ENCODE results near the gene SIPA1L3. TPM values are rescaled to one million over a fixed set of nuclear protein-coding genes. Genes with fewer than 3 reads are reported as not detected.

Gene SIPA1L3
- total and polyA plus RNA-seq, 4 donors = 9.6 to 50.5 (median 27.6) TPM

- WGBS, 2 donors = 96 to 97% methylated on average over 6 of the region's 6 CpGs
- peaks cover 0 to 16% (median 3%) of the 10 kb centered on the region in 4 donors for H3K36me3 ChIP-seq (ENCODE audit: control insufficient read depth in 4 of 4, insufficient read depth in 4 of 4, low read length in 4 of 4)
- no peak for DNase-seq
- H3K4me3 ChIP-seq = no peak overlapping the region
- H3K9me3 ChIP-seq (ENCODE audit: control insufficient read depth in 4 of 4, insufficient read depth in 3 of 4, low read length in 3 of 4) = no peaks in the 10 kb centered on the region
- H3K27me3 ChIP-seq (ENCODE audit: control insufficient read depth in 3 of 3, insufficient read depth in 3 of 3, low read length in 2 of 3) = no peaks in the 10 kb centered on the region
- TF ChIP-seq CTCF (IDR thresholded peaks at IDR 0.05; ENCODE audit: control extremely low read depth, extremely low read depth) = no peak
- ATAC-seq (ENCODE audit: insufficient read depth, low FRiP score) = no peak
- H3K9ac ChIP-seq (ENCODE audit: insufficient read depth in 1 of 2, low read length in 2 of 2) = no peak overlapping the region
- H3K4me1 ChIP-seq (ENCODE audit: control insufficient read depth in 5 of 5, insufficient read depth in 5 of 5, low read length in 5 of 5) = no peaks in the 10 kb centered on the region
- H3K27ac ChIP-seq (ENCODE audit: low read depth in 1 of 2, low read length in 1 of 2) = no peak overlapping the region
These were observed 237.7 kb downstream of the SIPA1L3 start for GRCh38 chr19:38144667-38145066.

- ATAC-seq (ENCODE audit: insufficient read depth, low FRiP score) = no peak
- Histone ChIP-seq H3K36me3 (ENCODE audit: control insufficient read depth in 4 of 4, insufficient read depth in 4 of 4, low read length in 4 of 4) (peaks cover 0 to 14% (median 2%) of the 10 kb centered on the region in 4 donors), H3K4me3 (no peak overlapping the region), H3K4me1 (ENCODE audit: control insufficient read depth in 5 of 5, insufficient read depth in 5 of 5, low read length in 5 of 5) (no peaks in the 10 kb centered on the region), H3K27ac (ENCODE audit: low read depth in 1 of 2, low read length in 1 of 2) (no peak overlapping the region), H3K9me3 (ENCODE audit: control insufficient read depth in 4 of 4, insufficient read depth in 3 of 4, low read length in 3 of 4) (no peaks in the 10 kb centered on the region), H3K9ac (ENCODE audit: insufficient read depth in 1 of 2, low read length in 2 of 2) (no peak overlapping the region), H3K27me3 (ENCODE audit: control insufficient read depth in 3 of 3, insufficient read depth in 3 of 3, low read length in 2 of 3) (no peaks in the 10 kb centered on the region)
- DNase-seq = no peak
- TF ChIP-seq CTCF (IDR thresholded peaks at IDR 0.05; ENCODE audit: control extremely low read depth, extremely low read depth) = no peak
- WGBS, 2 donors = 72 to 73% methylated on average over 4 of the region's 4 CpGs
These were observed 238.6 kb downstream of the SIPA1L3 start for GRCh38 chr19:38145623-38146022.

GRCh38 chr19:38148337-38148736, 241.3 kb downstream of the SIPA1L3 start:
- 90 to 95% methylated on average over 9 of the region's 9 CpGs for WGBS, 2 donors
- Histone ChIP-seq H3K4me3 (no peak overlapping the region), H3K27me3 (ENCODE audit: control insufficient read depth in 3 of 3, insufficient read depth in 3 of 3, low read length in 2 of 3) (no peaks in the 10 kb centered on the region), H3K9ac (ENCODE audit: insufficient read depth in 1 of 2, low read length in 2 of 2) (no peak overlapping the region), H3K36me3 (ENCODE audit: control insufficient read depth in 4 of 4, insufficient read depth in 4 of 4, low read length in 4 of 4) (peaks cover 0 to 15% (median 6%) of the 10 kb centered on the region in 4 donors), H3K4me1 (ENCODE audit: control insufficient read depth in 5 of 5, insufficient read depth in 5 of 5, low read length in 5 of 5) (no peaks in the 10 kb centered on the region), H3K9me3 (ENCODE audit: control insufficient read depth in 4 of 4, insufficient read depth in 3 of 4, low read length in 3 of 4) (no peaks in the 10 kb centered on the region), H3K27ac (ENCODE audit: low read depth in 1 of 2, low read length in 1 of 2) (no peak overlapping the region)
- no peak for TF ChIP-seq CTCF (IDR thresholded peaks at IDR 0.05; ENCODE audit: control extremely low read depth, extremely low read depth)
- DNase-seq (no peak), ATAC-seq (ENCODE audit: insufficient read depth, low FRiP score) (no peak)

DNA sequence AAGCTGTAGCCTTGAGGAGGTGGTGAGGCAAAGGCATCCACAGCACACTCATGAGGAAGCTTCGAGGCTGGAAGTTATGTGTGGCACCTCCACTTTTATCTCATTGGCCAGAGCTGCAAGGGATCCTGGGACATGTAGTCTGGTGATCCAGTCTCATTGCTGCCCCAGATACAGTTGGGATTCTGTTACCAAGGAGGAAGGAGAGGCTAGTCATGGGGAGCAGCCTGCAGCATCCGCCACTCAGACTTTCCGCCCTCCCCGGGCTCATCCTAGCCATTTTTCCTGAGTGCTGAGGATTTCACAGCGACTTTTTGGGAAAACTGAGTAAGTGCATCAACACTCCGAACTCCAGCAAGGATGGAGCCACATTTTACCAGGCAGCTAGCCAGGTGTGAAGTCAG, 242.7 kb downstream of the SIPA1L3 start:
- DNase-seq (no peak), ATAC-seq (ENCODE audit: insufficient read depth, low FRiP score) (no peak)
- no peak overlapping the region for H3K4me3 ChIP-seq
- TF ChIP-seq CTCF (IDR thresholded peaks at IDR 0.05; ENCODE audit: control extremely low read depth, extremely low read depth) = no peak
- H3K36me3 ChIP-seq (ENCODE audit: control insufficient read depth in 4 of 4, insufficient read depth in 4 of 4, low read length in 4 of 4) = peaks cover 0 to 16% (median 10%) of the 10 kb centered on the region in 4 donors
- H3K9me3 ChIP-seq (ENCODE audit: control insufficient read depth in 4 of 4, insufficient read depth in 3 of 4, low read length in 3 of 4) = no peaks in the 10 kb centered on the region
- no peak overlapping the region for H3K9ac ChIP-seq (ENCODE audit: insufficient read depth in 1 of 2, low read length in 2 of 2)
- H3K27ac ChIP-seq (ENCODE audit: low read depth in 1 of 2, low read length in 1 of 2) = no peak overlapping the region
- H3K4me1 ChIP-seq (ENCODE audit: control insufficient read depth in 5 of 5, insufficient read depth in 5 of 5, low read length in 5 of 5) = no peaks in the 10 kb centered on the region
- WGBS, 2 donors = 81 to 84% methylated on average over 6 of the region's 6 CpGs
- H3K27me3 ChIP-seq (ENCODE audit: control insufficient read depth in 3 of 3, insufficient read depth in 3 of 3, low read length in 2 of 3) = no peaks in the 10 kb centered on the region

Data from lung (tissue), 12 donors.